ENCODE results near the gene SPATA20. TPM values are rescaled to one million over a fixed set of nuclear protein-coding genes. Genes with fewer than 3 reads are reported as not detected.
A peak's percentile ranks its signal among the peaks of the same experiment; 100 is the strongest.

Gene SPATA20
- total and polyA plus RNA-seq, 2 of the 8 experiments (the other 6 are each of a cell fraction or from before 2014, with no cell fraction given), result 16.2 to 17.5 TPM

- Histone ChIP-seq H2AK5ac (ENCODE audit: low read depth, low read length) (no peak overlapping the region), H3K23me2 (ENCODE audit: low read depth, low read length) (no peaks in the 10 kb centered on the region), H2BK12ac (ENCODE audit: low read depth, low read length) (no peak overlapping the region), H3K14ac (ENCODE audit: insufficient read length) (no peak overlapping the region), H3K79me1 (ENCODE audit: low read depth, low read length) (no peaks in the 10 kb centered on the region), H4K5ac (ENCODE audit: insufficient read length, low read depth, low read length) (no peak overlapping the region), H3K4me2 (ENCODE audit: insufficient read depth in 1 of 2, low read depth in 2 of 2, low read length in 2 of 2) (no peak overlapping the region), H2BK20ac (ENCODE audit: low read length) (no peak overlapping the region), H4K20me1 (replicated peaks in 1 of 2; ENCODE audit: control insufficient read depth in 1 of 2, insufficient read depth in 2 of 2, low read length in 2 of 2) (no peaks in the 10 kb centered on the region), H3K79me2 (ENCODE audit: control insufficient read depth in 1 of 2, insufficient read depth in 2 of 2, low read length in 2 of 2) (no peaks in the 10 kb centered on the region), H3K4me1 (replicated peaks in 1 of 4; ENCODE audit: control insufficient read depth in 3 of 4, insufficient read depth in 4 of 4, low read length in 3 of 4) (peaks cover 0 to 2% (median 0%) of the 10 kb centered on the region in 4 experiments; a peak in 2 of 7 replicates), H4K8ac (ENCODE audit: extremely low read depth, insufficient read depth, low read length) (peak overlapping the region; percentile 9; the same call in 1 of the 2 replicates), H3K27me3 (replicated peaks in 1 of 4; ENCODE audit: control insufficient read depth in 3 of 4, extremely low read depth in 1 of 4, insufficient read depth in 3 of 4, low read length in 3 of 4) (no peaks in the 10 kb centered on the region; a peak in 1 of 7 replicates), H2BK15ac (ENCODE audit: low read length) (no peak overlapping the region), H2AFZ (ENCODE audit: low read length) (no peak overlapping the region), H3K36me3 (ENCODE audit: control insufficient read depth in 2 of 4, insufficient read depth in 4 of 4, low read length in 3 of 4) (no peaks in the 10 kb centered on the region), H2BK5ac (ENCODE audit: low read depth, low read length) (no peak overlapping the region), H4K91ac (replicated peaks; ENCODE audit: insufficient read length, low read length) (no peak overlapping the region), H3K56ac (replicated peaks; ENCODE audit: insufficient read length, low read depth, low read length) (no peak overlapping the region), H3K27ac (ENCODE audit: low read depth, low read length) (no peak overlapping the region), H3K9ac (replicated peaks in 1 of 4; ENCODE audit: extremely low read depth in 1 of 4, low read depth in 3 of 4, low read length in 3 of 4) (no peak overlapping the region; a peak in 1 of 7 replicates), H3K9me3 (ENCODE audit: insufficient read depth in 2 of 2, low read depth in 1 of 2, low read length in 1 of 2) (no peaks in the 10 kb centered on the region), H3K4ac (replicated peaks; ENCODE audit: insufficient read length, low read depth, low read length) (no peak overlapping the region), H3K4me3 (ENCODE audit: extremely low read depth in 1 of 4, insufficient read depth in 2 of 4, low read depth in 3 of 4, low read length in 4 of 4) (no peak overlapping the region), H2BK120ac (replicated peaks; ENCODE audit: low read depth, low read length) (no peak overlapping the region), H3K23ac (ENCODE audit: insufficient read length) (no peak overlapping the region), H3K18ac (ENCODE audit: extremely low read depth, low read length) (no peak overlapping the region)
- ChIA-PET POLR2A (ENCODE audit: partially characterized antibody) (interaction anchor here (0.7 to 1.0 kb wide), 3 partner anchors 9 to 15 kb away, joined by 3 to 4 read pairs (median 3); no protein-coding TSS in a partner anchor), CTCF (ENCODE audit: partially characterized antibody) (interaction anchor here (0.6 to 2.7 kb wide), 7 partner anchors 11 to 318 kb away, joined by 3 to 12 read pairs (median 3); no protein-coding TSS in a partner anchor)
- no peak for DNase-seq (ENCODE audit: low read depth in 1 of 2, low spot score in 2 of 2)
- WGBS, 2 experiments (ENCODE audit: extremely low coverage in 1 of 2, insufficient coverage in 1 of 2, insufficient read length in 1 of 2, insufficient replicate concordance in 2 of 2, low coverage in 1 of 2, low lambda C conversion rate in 2 of 2, missing lambda C conversion rate in 1 of 2), result 81% methylated on average over 12 of the region's 13 CpGs; no CpG with 5 or more reads in 1 of the 2 experiments
- TF ChIP-seq TAF7 (optimal IDR thresholded peaks at IDR 0.05; ENCODE audit: borderline replicate concordance, low read depth, low read length) (no peak), CTCF (IDR thresholded peaks at IDR 0.05; ENCODE audit: control extremely low read depth in 1 of 3, insufficient read depth in 1 of 3, low read depth in 1 of 3, low read length in 3 of 3) (no peak), SIRT6 (IDR thresholded peaks at IDR 0.05; ENCODE audit: low read length) (no peak)
- FAIRE-seq, result no peak
These were observed 28.5 kb upstream of the SPATA20 start for GRCh38 chr17:50518384-50519023.
